NCI-H524 treated with DMSO at 0.1 percent for 48 hours (cell line): Measurements from ENCODE around the gene RPS27L.

Source experiments
- DNase-seq: peaks from one replicate; lab custom pipeline; 2025; lab: John Stamatoyannopoulos, UW

Gene RPS27L

DNA sequence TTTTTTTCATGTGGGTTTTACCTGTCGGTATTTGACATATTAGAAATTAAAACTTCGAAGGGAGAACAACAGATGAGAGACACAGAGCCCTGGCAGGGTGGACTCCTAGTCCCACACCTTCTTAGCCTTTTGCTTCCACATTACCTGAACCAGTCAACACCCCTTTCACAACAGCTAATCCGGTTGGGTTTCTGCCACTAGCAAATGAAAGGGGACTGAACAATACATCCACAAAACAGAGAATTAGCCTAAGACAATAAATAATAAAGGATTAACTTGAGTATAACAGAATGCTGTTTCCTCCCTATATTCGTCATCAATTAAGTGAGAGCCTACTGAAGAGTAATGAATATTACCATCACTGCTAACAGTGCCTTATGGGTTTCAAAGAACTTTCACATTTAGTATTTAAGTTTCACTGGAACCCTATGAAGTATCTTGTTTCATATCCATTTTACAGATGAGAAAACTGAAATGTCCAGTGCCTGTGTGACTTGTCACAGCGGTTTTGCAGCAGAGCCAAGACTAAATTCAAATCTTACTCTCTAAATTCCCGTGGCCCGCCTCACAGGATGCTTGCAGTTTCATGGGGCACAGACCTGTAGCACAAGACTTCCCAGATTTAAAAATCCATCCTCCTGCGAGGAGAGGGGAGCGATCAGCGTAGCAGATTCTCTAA is 31.1 kb upstream of the RPS27L start:
- DNase-seq: no peak

DNA sequence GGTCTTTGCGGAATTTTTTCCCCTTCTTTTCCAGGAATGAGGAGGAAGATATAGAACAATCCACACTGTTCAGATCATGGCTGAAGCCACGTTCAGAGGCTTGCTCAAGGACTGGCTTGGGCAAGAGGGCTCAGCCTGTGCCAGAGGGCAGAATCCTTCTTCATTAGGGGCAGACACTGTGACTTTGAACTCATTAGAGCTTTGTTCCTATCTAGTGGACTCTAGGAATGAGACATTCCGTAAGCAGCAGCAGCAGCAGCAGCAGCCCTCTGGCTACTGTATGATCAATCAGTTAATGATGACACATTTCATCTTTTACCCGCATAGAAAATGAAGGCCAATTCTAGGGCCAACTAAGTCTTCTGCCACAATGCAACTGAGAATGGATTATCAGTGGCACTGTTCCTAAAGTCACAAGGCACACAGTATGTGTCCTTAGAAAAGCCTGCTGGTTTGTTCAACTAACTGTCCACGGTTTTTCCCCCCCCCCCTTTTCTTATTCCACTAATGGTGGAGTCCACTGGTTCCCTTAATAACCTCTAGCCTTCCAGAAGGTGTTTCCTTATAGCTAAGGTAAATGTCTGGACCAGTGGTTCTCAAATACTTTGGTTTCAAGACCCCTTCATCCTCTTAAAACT is 30.4 kb upstream of the RPS27L start:
- DNase-seq: no peak

DNA sequence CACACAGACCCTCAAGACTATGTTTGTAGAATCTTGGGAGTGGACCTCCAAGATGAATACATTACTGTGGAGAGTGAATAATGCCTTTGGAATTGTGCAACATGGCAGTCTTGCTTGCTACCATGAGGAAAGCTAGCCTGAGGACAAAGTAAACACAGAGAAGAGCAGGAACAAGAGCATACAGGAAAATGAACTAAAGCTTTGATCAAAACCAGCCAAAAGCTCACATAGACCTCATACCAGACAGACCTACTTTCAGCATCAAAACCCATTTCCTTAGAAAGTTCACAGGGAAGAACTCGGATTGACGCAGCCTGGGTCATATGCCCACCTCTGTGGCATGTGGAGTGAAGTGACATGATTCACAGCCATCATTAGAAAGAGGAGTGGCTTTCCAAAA is 28.8 kb upstream of the RPS27L start:
- no peak for DNase-seq

DNA sequence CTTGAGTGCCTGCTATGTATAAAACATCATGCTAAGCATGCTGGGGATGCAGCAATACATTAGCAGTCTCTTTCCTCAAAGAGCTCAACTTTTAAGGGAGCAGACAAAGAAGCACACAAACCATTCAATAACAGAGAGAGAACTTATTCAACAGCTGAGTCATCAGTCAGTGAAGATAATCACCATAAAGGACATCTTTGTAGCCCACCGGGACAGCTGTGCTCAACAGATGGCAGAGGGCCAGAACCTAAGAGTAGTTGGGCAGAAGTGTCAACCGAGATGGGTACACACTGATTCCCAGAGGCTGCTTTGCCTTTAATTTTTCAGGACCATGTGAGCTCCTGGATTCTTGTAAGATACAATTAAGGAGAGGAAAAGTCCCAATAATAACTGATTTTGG is 27.9 kb upstream of the RPS27L start:
- peak; percentile 90 for DNase-seq

DNA sequence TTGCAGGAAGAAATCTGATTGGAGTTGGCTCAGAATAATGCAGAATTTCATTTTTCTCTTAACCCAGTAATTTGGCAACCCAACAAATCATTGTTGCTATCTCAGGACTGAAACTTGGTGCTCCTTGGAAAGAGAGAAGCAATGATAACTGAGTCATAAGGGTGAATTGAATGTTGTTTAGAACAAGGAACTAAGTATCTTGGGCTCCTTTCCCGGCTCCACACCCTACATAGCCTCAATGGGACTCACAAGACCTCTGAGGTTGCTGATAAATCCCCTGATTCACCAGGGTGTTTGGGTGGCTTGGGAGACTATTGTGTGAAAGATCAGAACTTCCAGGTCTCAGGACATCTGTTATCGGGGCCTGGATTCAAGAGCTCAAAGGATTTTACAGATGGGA is 24.4 kb upstream of the RPS27L start:
- DNase-seq: no peak

DNA sequence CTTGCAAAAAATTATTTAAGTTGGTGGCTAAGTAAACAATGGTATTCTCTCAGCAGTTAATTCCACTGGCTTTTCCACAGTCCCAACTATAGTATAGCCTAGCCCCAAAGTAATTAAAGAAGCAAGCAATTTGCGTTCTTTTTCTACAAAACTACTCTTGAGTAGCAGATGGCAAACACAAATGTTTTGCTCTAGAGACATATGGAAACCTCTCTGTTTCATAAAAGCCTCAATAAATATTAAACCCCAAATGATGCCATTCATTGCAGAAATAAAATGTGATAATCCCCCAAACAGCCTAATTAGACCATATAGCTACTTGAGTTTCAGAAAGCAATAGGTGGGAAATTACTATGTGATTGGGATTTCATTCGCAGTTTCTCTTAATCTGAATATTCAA is 23.5 kb upstream of the RPS27L start:
- peak; percentile 87 for DNase-seq

DNA sequence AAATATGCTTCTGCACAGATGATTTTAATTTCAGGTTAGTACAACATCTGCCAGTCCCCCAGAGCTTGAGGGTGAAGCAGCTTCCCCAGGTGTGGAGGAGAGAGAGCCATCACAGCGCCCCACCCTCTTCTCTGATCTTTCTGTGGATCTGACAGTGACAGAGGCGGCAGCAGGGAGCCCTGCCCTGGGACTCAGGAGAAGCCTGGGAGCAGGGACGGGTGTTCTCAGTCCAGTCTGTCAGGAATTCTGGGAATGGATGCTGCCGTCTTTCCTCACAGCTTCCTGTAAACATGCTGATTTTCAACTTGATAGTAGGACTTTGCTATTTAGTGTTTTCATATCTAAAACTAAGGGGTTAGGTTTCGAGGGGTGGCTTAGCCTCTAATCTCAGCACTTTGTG is 20.8 kb upstream of the RPS27L start:
- DNase-seq: peak; percentile 46

DNA sequence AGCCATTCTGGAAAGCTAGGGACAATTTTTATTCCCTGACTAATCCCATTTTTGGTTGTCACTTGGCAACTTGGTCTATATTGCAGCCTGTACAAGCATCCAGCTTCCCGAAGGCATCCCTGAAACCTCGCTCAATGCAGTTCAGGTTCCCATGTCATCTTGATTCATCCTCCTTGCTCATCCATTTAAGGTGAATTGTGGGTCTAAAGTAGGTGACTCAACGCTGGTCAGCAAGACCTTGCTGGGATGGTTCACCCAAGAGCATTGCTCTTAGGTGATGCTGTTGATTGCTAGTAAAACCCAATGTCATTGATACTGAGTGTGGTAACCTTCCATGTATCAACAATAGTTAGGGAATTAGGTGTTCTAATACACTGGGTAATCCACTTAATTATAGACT is 19.0 kb upstream of the RPS27L start:
- DNase-seq: no peak

DNA sequence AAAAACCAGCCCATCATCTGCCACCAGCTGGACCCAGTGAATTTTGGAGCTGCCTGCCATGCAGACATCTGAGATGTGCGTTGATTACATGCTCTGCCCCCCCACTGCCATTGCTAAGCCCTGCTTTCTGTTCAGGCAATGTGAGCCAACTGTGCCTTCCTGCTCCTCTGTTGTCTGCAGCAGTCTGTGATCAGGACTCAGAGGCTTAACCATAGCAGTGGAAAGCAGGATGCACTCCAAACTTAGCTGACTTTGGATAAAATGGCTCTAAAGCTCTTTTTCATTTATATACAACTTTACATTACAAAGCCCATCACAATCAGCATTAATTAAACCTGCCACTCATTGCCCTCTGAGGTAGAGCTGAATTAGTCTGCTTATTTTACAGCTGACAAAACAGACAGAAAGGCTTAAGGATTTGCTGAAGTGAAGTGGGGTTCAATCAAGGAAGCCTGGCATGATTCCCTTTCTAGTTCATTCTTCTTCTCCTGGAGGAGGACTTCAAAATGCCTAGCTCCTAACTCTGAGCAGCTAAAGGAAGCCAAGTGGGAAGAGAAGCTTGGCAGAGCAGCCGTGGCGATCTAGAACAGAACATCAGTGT is 15.7 kb upstream of the RPS27L start:
- DNase-seq: no peak

DNA sequence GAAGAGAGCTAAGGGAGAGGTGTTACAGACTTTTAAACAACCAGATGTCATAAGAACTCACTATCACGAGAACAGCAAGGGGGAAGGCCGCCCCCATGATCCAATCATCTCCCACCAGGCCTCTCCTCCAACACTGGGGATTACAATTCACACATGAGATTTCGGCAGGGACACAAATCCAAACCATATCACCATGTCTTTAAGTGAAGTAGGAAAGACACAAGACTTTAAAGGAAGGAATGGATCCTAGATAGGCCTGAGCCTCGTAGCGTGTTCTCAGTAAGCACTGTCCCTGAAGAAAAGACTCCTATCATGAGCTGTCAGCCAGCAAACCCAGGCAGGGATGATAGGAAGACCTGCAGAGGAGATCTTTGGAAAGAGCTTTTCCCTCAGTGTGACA is 15.1 kb upstream of the RPS27L start:
- DNase-seq: no peak

DNA sequence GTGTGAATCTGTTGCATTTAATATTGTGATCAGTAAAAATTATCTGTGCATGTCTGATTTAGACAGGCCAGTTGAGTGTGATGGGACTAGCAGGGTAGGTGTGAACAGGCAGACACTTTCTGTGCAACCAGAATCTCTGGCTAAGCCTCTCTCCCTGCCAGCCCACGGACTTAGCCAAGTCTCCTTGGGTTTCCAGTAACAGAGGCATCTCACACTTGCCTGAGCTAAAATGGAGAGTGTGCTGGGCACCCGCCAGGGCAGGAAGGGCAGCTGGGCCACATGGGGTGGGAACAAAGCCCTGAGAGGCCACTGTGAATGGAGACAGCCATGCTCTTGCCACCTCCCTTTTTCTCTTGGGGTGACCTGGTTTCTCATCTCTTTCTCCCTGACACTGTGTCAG is 12.5 kb upstream of the RPS27L start:
- DNase-seq: no peak

DNA sequence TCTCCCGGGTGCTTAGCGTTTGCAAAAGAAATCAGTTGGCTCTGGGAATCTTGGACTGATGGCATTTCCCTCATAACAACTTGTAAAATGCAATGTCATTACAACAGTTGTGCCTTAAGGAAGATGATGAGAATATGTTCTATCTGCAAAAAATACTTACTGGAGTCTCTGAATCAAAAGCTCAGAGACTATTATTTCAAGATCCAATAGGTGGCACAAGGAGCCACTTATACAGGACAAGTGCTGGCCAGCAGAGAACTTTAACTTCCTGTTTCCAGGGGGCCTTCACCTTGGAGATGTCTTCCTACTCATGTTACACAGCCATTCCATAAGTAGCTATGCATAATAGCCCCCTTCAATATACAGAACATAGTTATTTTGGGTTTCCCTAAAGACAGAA is 8.9 kb upstream of the RPS27L start:
- no peak for DNase-seq

DNA sequence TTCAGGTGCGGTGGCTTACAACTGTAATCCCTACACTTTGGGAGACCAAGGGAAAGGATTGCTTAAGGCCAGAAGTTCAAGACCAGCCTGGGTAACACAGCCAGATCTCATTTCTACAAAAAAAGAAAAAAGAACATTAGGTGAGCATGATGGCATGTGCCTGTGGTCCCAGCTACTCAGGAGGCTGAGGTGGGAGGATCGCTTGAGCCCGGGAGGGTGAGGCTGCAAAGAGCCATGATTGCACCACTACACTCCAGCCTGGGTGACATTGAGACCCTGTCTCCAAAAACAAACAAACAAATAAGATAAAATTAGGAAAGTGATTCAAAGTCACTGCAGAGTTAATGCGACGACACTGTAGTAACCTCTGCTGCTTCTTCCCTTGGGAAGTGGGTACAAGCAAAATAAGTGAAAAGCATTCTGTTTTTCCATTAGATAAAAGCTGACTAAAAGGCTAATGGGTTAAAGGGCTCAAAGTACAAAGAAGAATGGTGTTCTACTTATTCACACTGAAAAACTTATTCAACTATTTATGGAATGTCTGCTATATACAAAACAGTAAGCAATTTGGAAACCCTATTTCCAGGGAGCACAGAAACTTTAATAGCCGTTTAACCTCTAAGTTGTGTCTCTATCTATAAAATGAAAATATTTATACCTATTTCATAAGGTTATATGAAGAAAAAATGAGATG is 8.0 kb upstream of the RPS27L start:
- DNase-seq: no peak

DNA sequence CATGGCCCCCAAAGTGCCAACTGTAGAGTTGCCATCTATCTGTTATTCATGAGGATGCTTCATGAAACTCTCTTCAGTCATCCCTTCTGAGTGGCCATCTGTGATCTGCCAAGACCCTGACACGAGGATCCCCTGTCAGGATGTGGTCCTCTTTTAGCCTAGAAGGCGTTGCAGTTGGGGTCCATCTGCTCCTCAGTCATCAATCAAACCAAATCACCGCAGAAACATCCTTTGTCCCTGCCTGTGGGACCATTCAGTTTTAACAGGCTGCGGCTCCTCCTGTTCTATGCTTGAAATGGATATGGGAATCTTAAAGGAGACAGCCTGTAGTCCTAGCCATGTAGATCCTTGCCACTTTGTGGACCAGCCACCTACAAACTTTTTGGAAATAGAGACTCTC is 5.9 kb upstream of the RPS27L start:
- peak; percentile 89 for DNase-seq

DNA sequence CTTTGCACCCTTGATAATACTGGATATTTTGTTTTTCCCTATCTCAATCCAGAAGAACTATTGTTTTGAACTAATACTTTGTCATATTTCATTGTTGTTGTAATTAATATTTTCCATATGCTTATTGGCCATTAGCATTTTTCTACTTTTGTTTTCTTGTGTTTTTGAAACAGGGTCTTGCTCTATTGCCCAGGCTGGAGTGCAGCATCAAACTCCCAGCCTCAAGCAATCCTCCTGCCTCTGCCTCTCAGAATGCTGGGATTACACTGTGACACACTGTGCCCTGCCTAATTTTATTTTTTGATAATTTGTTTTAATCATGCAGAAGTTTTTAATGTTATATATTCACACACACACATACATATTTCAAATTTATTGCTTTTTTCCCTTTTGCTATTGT is 3.4 kb upstream of the RPS27L start:
- DNase-seq: no peak

DNA sequence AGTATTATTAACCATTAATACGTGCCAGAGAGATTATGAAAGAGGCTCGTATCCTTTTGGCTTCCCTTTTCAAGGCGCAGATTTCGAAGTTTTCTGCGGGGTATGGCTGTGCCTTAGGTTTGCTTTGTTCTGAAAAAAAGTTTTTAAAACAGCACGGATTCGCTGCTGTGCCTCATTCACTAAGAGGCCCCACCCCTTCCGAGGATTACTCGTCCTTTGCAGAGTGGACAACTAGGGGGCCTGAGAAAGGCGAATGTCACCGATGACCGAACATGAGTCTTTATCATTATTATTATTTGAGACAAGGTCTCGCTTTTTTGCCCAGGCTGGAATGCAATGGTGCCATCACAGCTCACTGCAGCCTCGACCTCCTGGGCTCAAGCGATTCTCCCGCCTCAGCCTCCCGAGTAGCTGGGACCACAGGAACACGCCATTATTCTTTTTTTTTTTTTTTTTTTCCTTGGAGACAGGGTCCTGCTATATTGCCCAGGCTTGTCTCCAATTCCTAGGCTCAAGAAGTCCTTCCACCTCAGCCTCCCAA is 684 bp upstream of the RPS27L start:
- DNase-seq: no peak

DNA sequence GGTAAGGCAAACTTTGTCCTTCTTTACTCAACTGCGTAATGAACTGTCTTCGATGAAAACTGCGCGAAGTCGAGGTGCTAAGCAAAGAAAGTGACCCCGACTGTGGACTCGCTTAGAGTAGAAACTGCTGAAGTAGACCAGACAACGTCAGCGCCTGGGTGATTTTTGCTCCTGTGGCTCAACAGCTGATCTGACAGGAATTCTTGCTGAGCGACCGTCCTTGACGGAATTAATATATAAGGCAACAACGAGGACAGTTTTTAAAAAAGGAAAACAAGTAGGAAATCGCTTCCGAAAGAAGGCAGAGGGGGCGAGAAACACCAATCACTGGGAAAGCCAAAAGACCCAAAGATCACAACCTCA is 541 bp downstream of the RPS27L start:
- DNase-seq: no peak

DNA sequence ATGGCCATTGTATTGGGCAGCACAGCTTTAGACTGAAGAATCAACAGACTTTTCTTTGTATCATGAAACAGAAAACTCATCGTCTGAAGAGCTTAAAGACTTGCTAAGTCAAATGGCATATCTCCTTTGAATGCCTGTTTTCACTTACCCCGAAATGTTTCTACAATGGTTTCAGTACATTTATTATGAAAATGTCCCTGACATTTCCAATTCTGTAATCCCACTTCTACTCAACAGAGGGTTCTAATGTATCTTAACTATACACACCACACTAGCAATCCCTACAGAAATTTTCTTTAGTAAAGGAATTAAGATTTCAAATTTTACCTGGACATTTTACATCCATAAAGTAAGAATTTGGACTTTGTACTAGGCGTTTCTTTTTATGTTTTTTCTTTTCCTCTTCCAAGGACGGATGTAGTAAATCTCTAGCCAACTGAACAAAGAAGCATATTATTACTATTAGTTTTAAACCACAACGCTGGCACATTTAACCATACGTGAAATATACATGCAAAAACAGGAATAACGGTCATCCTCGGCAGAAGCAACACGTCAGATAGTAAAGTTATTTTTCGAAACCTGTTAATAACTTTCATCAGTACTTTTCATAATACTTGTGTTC is 1.1 kb downstream of the RPS27L start:
- DNase-seq: no peak

DNA sequence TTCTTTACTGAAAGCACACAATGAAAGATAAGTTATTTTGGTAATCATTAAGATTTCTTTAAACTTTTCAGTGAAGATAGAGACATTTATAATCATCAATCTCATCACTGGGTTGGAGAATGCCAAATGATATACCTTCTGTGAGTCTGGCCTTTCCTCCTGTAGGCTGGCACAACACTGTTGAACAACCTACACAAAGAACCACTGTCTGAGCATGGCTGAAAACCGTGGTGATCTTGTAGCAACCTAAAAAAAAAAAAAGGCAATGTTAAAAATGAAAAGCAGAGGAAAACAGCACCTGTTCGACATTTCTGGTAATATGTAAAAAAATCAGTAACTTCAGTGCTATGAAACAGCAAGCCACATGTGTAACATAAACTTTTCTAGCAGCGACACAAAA is 1.8 kb downstream of the RPS27L start:
- no peak for DNase-seq

DNA sequence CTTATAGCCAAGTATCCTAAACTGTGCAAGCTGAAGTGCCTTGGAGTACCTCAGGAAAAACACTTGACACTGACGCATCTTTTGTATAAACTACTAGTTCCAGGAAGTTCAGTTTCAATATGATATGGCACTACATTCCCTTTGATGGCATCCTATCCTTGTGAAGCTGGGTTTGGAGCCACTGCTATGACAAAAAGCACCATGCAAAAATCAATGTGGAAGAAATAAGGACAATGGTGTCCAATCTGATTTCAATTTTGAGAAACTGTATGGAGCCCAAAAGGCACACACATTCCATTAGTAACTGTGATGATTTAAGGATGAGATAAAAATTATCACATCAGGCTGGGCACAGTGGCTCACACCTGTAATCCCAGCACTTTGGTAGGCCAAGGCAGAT is 5.6 kb downstream of the RPS27L start:
- DNase-seq: no peak

DNA sequence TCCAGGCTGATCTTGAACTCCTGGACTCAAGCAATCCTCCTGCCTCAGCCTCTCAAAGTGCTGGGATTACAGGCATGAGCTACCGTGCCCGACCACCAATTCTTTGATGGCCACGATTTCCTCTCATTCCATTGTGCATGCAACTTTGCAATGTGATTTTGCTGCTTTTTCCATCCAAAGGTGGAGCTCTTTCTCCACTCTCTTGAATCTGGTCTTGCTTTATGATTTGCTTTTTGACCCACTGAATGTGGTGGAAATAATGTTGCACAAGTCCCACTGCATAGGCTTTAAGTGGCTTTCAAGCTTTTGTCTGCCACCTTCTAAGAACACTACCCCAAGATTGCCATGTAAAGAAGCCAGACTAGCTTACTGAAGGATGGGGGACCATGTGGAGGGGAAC is 10.6 kb downstream of the RPS27L start:
- DNase-seq: no peak

DNA sequence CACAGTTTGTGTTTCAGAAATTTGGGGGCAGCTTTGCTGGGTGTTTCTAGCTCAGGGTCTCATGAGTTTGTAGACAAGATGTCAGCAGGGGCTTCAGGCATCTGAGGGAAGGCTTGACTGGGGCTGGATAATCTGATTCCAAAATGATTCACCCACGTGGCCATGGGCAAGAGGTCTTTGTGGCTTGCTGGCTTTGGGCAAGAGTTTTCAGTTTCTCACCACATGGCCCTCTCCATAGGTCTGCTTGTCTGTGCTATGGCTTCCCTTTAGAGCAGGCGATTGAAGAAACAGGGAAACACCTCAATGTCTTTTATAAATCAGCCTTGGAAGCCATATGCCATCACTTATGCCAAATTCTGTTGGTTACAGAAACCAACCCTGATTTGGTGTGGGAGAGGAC is 11.9 kb downstream of the RPS27L start:
- no peak for DNase-seq

DNA sequence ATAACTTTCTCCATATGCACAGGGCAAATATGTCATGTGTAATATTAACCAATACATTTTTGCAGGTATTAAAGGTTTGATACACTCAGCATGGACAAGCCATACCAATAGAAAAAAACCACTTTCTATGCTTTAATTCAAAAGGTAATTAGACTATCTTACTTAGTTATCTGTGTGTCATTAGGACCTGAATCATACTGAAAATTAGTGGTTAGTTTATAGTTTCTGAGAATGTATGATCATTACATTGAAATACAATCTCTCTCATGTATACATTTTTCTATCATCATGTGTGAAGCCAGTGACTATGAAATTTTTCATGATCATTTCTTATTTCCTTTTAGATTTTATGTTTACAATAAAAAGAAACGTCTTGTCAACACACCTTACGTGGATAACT is 16.3 kb downstream of the RPS27L start:
- DNase-seq: no peak
